GM18520 (cell line): ENCODE data around the gene GAS2.

Experiments used
- ATAC-seq: cut with Tn5 transposase; IDR thresholded peaks from one replicate; pipeline ENCODE4 v1.9.1; 2021; ENCODE audit not compliant: unreplicated experiment

The GAS2 gene

GRCh38 chr11:22860241-22860640, 193.8 kb downstream of the GAS2 start, which contains the start of gene CCDC179:
TSS of gene CCDC179 (minus strand) at chr11:22860474. CDS start at chr11:22860421, 53 bp downstream.
- no peak for ATAC-seq
